Endothelial cell of umbilical vein (primary cell): Measurements from ENCODE around the gene FAU. TPM values are rescaled to one million over a fixed set of nuclear protein-coding genes. Genes with fewer than 3 reads are reported as not detected.

ENCODE experiments used
- BruUV-seq: library from RNA; stranded (reverse); fragments of 400-500 nt; replicated peaks from 2 replicates; lab custom pipeline; 2021; lab: Mats Ljungman, UMichigan
- CTCF ChIA-PET: fragments of 300-600, 350-600 bp; sonication (Branson Sonifier 250); formaldehyde crosslinking; loops from one replicate; lab custom pipeline; 2021; ENCODE audit warnings: antibody characterized with exemption, inconsistent platforms; lab: Charles Lee
- POLR2A ChIA-PET: fragments of 300-600, 350-600 bp; sonication (Branson Sonifier 250); formaldehyde crosslinking; loops from one replicate; lab custom pipeline; 2021; ENCODE audit warnings: antibody characterized with exemption, inconsistent platforms; lab: Charles Lee
- DNase-seq: peaks from one replicate; pipeline ENCODE4 v3.0.0-alpha.2; 2011; ENCODE audit warnings: low read depth, low spot score
- FAIRE-seq: peaks from 2 replicates; lab custom pipeline; 2011; peaks lifted over from hg19 to GRCh38; lab: Jason Lieb, UNC
- H2AFZ ChIP-seq: 2 replicates; pipeline ENCODE4 v1.6.0; 2012; ENCODE audit warnings: low read depth, low read length, control low read depth, inconsistent platforms
- H3K27ac ChIP-seq: 2 replicates; pipeline ENCODE4 v1.5.1; 2011; ENCODE audit warnings: low read depth, mild to moderate bottlenecking, control low read depth, low read length, moderate library complexity; ENCODE audit not compliant: insufficient read depth
- H3K27me3 ChIP-seq, 2 experiments: 2 replicates each; pipeline versions ENCODE4 v1.6.0 to v1.6.1; 2011; ENCODE audit warnings: low read length in 2 of 2, mixed read lengths in 1 of 2; ENCODE audit not compliant: control insufficient read depth in 2 of 2, insufficient read depth in 2 of 2
- H3K36me3 ChIP-seq, 2 experiments: 2 replicates in 1 of 2; 3 replicates in 1 of 2; pipeline ENCODE4 v1.5.1; 2011; ENCODE audit warnings: low read length in 2 of 2, mild to moderate bottlenecking in 1 of 2, moderate library complexity in 1 of 2; ENCODE audit not compliant: control insufficient read depth in 2 of 2, insufficient read depth in 2 of 2; ENCODE audit errors: extremely low read depth in 1 of 2
- H3K4me1 ChIP-seq: 3 replicates; pipeline ENCODE4 v1.5.1; 2011; ENCODE audit warnings: mild to moderate bottlenecking, low read length; ENCODE audit not compliant: control insufficient read depth, insufficient read depth; ENCODE audit errors: extremely low read depth
- H3K4me2 ChIP-seq: 2 replicates; pipeline ENCODE4 v1.6.1; 2011; ENCODE audit warnings: low read length, control low read depth, mixed read lengths; ENCODE audit not compliant: insufficient read depth
- H3K4me3 ChIP-seq, 3 experiments: fragments of 200-600 bp in 1 of 3; sonication (generic), shearing (Covaris generic) in 1 of 3; replicated peaks in 1 of 3; 2 replicates each; pipeline ENCODE4 v1.5.1; 2011 to 2016; ENCODE audit warnings: control low read depth in 3 of 3, low read length in 3 of 3, mild to moderate bottlenecking in 2 of 3, inconsistent platforms in 1 of 3, low read depth in 1 of 3, moderate library complexity in 1 of 3; ENCODE audit not compliant: insufficient read depth in 1 of 3
- H3K79me2 ChIP-seq: 2 replicates; pipeline ENCODE4 v1.6.0; 2012; ENCODE audit warnings: low read length, inconsistent platforms; ENCODE audit not compliant: control insufficient read depth, insufficient read depth
- H3K9ac ChIP-seq: replicated peaks from 2 replicates; pipeline ENCODE3; 2011; ENCODE audit warnings: low read length, control low read depth; ENCODE audit not compliant: insufficient read depth; ENCODE audit errors: extremely low read depth
- H3K9me1 ChIP-seq: replicated peaks from 3 replicates; pipeline ENCODE4 v1.6.0; 2011; ENCODE audit warnings: mild to moderate bottlenecking, low read length; ENCODE audit not compliant: control insufficient read depth, insufficient read depth; ENCODE audit errors: extremely low read depth
- H3K9me3 ChIP-seq: replicated peaks from 2 replicates; pipeline ENCODE4 v1.5.1; 2012; ENCODE audit warnings: low read length, inconsistent platforms; ENCODE audit not compliant: control insufficient read depth, insufficient read depth
- H4K20me1 ChIP-seq: replicated peaks from 2 replicates; pipeline ENCODE3; 2011; ENCODE audit warnings: mild to moderate bottlenecking, low read length; ENCODE audit not compliant: control insufficient read depth, insufficient read depth; ENCODE audit errors: extremely low read depth
- GATA2 ChIP-seq: IDR thresholded peaks from 2 replicates; pipeline ENCODE4 v1.7.0; 2011; ENCODE audit warnings: low read depth, mild to moderate bottlenecking, moderate library complexity, mixed read lengths, low read length; ENCODE audit not compliant: insufficient read length, insufficient read depth
- JUN ChIP-seq: IDR thresholded peaks from 2 replicates; pipeline ENCODE4 v1.6.1; 2011; ENCODE audit warnings: borderline replicate concordance, low read depth; ENCODE audit not compliant: insufficient read length, insufficient read depth
- dilution Hi-C: fragments of 300-500 bp; cut with MboI; formaldehyde crosslinking; loops from one replicate; pipeline ENCODE4 v1.15.0; 2019; ENCODE audit warnings: low sequenced_read_pairs; ENCODE audit not compliant: extremely low pct_ligation_motif_present
- intact Hi-C: fragments of 100-400 bp; cut with micrococcal nuclease; formaldehyde crosslinking; loops from one replicate; pipeline ENCODE4 v1.10.0; 2022
- polyA plus RNA-seq, 4 experiments: library from polyadenylated mRNA; depleted of rRNA in 3 of 4; stranded (reverse) in 3 of 4; unstranded in 1 of 4; fragments of >200 nt; gene quantifications; 2 replicates each; pipeline versions ENCODE4 v1.2.1 to v1.2.3, GENCODE V29; 2011 to 2012; ENCODE audit warnings: missing spikeins in 1 of 4
- total RNA-seq: library from RNA; stranded (reverse); gene quantifications from 2 replicates; pipeline ENCODE4 v1.2.3, GENCODE V29; 2021
- TF ChIP-seq, protein P1 (sequence below), 2 donors: IDR thresholded peaks; 1 replicate in 1 of 2; 2 replicates in 1 of 2; pipeline ENCODE4 v1.5.1; 2011; ENCODE audit warnings: low read length in 2 of 2, mild to moderate bottlenecking in 2 of 2, moderate library complexity in 2 of 2, control low read depth in 1 of 2, inconsistent platforms in 1 of 2, low read depth in 1 of 2; ENCODE audit not compliant: insufficient read depth in 1 of 2; ENCODE audit errors: extremely low read depth in 1 of 2
- TF ChIP-seq, protein P2 (sequence below): IDR thresholded peaks from 2 replicates; pipeline ENCODE4 v1.6.1; 2011; ENCODE audit not compliant: insufficient read depth, insufficient read length

FAU gene
- total and polyA plus RNA-seq, 2 donors (not counting 3 experiments of a cell fraction or from before 2014, with no cell fraction given) = 741 to 746 TPM

DNA sequence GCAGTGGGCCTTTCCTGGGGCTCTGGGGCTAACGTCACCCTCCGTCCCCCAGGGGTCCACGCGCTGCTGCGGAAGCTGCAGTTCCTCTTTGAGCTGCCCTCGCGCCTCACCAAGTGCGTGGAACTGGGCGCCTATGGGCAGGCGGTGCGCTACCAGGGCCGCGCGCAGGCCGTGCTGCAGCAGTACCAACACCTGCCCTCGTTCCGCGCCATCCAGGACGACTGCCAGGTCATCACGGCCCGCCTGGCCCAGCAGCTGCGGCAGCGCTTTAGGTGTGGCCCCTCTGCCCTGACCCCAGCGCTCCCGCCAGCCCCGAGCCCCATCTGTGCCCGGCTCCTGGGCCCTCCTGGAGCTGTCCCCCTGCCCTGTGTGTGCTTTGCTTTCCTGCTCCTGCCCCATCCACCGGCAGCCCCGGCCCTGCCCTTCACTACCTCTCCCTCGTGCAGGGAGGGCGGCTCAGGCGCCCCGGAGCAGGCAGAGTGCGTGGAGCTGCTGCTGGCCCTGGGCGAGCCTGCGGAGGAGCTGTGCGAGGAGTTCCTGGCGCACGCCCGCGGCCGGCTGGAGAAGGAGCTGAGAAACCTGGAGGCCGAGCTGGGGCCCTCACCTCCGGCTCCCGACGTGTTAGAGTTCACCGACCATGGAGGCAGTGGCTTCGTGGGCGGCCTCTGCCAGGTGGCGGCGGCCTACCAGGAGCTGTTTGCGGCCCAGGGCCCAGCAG, 14.0 kb downstream of the FAU start:
- Histone ChIP-seq H3K79me2 (peaks cover 6% of the 10 kb centered on the region), H4K20me1 (no peaks in the 10 kb centered on the region), H2AFZ (no peak overlapping the region), H3K27me3 (no peaks in the 10 kb centered on the region), H3K4me3 (no peak overlapping the region), H3K9me3 (no peaks in the 10 kb centered on the region), H3K9me1 (no peaks in the 10 kb centered on the region), H3K27ac (no peak overlapping the region), H3K4me1 (peaks cover 7% of the 10 kb centered on the region), H3K36me3 (peaks cover 0 to 18% of the 10 kb centered on the region in 2 experiments), H3K4me2 (no peak overlapping the region), H3K9ac (no peak overlapping the region)
- intact Hi-C loops = no loop called here
- FAIRE-seq (no peak), DNase-seq (no peak)
- BruUV-seq = no TSS peak
- CTCF ChIA-PET = interaction anchor here (0.7 to 0.8 kb wide), 2 partner anchors 11 to 73 kb away, joined by 3 read pairs; partner anchors contain the start of genes CAPN1 and VPS51
- dilution Hi-C loops = no loop called here
- POLR2A ChIA-PET = no interaction called here
- TF ChIP-seq, protein P1, sequence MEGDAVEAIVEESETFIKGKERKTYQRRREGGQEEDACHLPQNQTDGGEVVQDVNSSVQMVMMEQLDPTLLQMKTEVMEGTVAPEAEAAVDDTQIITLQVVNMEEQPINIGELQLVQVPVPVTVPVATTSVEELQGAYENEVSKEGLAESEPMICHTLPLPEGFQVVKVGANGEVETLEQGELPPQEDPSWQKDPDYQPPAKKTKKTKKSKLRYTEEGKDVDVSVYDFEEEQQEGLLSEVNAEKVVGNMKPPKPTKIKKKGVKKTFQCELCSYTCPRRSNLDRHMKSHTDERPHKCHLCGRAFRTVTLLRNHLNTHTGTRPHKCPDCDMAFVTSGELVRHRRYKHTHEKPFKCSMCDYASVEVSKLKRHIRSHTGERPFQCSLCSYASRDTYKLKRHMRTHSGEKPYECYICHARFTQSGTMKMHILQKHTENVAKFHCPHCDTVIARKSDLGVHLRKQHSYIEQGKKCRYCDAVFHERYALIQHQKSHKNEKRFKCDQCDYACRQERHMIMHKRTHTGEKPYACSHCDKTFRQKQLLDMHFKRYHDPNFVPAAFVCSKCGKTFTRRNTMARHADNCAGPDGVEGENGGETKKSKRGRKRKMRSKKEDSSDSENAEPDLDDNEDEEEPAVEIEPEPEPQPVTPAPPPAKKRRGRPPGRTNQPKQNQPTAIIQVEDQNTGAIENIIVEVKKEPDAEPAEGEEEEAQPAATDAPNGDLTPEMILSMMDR (IDR thresholded peaks at IDR 0.05; ENCODE audit: extremely low read depth in 1 of 2, insufficient read depth in 1 of 2, low read depth in 1 of 2, low read length in 2 of 2) = no peak

DNA sequence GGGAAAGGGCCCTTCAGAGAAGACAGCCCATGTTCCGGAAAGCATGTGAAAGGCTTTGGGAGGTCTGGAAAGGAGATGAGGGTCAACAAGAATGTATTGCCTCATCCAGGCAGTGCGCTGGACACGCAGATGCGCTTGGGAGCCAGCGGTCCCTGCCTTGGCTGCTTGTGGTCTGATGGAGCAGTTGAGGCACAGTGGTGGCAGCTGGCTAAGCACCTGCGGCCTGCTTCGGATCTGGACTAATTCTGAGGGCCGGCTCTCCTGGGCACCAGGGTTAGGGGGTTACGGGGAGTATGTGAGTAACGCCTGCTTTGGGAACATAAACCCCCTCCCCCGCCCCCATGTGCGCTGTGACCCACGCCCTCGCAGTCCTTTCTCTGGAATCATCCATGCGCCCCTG, 14.9 kb downstream of the FAU start:
- H4K20me1 ChIP-seq = no peaks in the 10 kb centered on the region
- no peak overlapping the region for H3K4me3 ChIP-seq
- intact Hi-C loops = no loop called here
- H3K36me3 ChIP-seq = peaks cover 0 to 18% of the 10 kb centered on the region in 2 experiments
- DNase-seq = no peak
- ChIA-PET POLR2A (no interaction called here), CTCF (no interaction called here)
- no peak for TF ChIP-seq GATA2
- TF ChIP-seq, protein P1 (IDR thresholded peaks at IDR 0.05; ENCODE audit: extremely low read depth in 1 of 2, insufficient read depth in 1 of 2, low read depth in 1 of 2, low read length in 2 of 2) = no peak
- no peak for TF ChIP-seq JUN
- TF ChIP-seq, protein P2, sequence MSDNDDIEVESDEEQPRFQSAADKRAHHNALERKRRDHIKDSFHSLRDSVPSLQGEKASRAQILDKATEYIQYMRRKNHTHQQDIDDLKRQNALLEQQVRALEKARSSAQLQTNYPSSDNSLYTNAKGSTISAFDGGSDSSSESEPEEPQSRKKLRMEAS = no peak
- no peaks in the 10 kb centered on the region for H3K9me3 ChIP-seq
- H3K27me3 ChIP-seq = no peaks in the 10 kb centered on the region
- H3K9ac ChIP-seq = no peak overlapping the region
- no TSS peak for BruUV-seq
- FAIRE-seq = no peak
- no peak overlapping the region for H2AFZ ChIP-seq
- no peak overlapping the region for H3K4me2 ChIP-seq
- no peaks in the 10 kb centered on the region for H3K9me1 ChIP-seq
- no peak overlapping the region for H3K27ac ChIP-seq
- H3K4me1 ChIP-seq = peaks cover 7% of the 10 kb centered on the region
- dilution Hi-C loops = no loop called here
- H3K79me2 ChIP-seq = peaks cover 6% of the 10 kb centered on the region
